Activated CD4-positive, alpha-beta T cell treated with anti-CD3 and anti-CD28 coated beads, Interleukin-2, amount 10 ng/mL, durations not matched to agents 7 days and 5 days (primary cell): ENCODE data around the gene PRPF40B. TPM values are rescaled to one million over a fixed set of nuclear protein-coding genes. Genes with fewer than 3 reads are reported as not detected.

ENCODE experiments used
- CTCF ChIA-PET: fragments of 350-600 bp; sonication (Branson Sonifier 250); formaldehyde crosslinking; loops from one replicate; lab custom pipeline; 2021; ENCODE audit warnings: antibody characterized with exemption; lab: Charles Lee
- POLR2A ChIA-PET: fragments of 350-600 bp; sonication (Branson Sonifier 250); formaldehyde crosslinking; loops from one replicate; lab custom pipeline; 2021; ENCODE audit warnings: antibody characterized with exemption; lab: Charles Lee
- DNase-seq: peaks from one replicate; pipeline ENCODE4 v3.0.0-alpha.2; 2020
- H3K27ac Mint-ChIP-seq: one replicate; pipeline ENCODE4 v1.8.0; 2021; ENCODE audit warnings: mild to moderate bottlenecking, moderate library complexity, mixed read lengths
- H3K27me3 Mint-ChIP-seq: one replicate; pipeline ENCODE4 v1.8.0; 2021; ENCODE audit warnings: mixed read lengths
- H3K36me3 Mint-ChIP-seq: one replicate; pipeline ENCODE4 v1.8.0; 2021; ENCODE audit warnings: low read depth, mixed read lengths
- H3K4me1 Mint-ChIP-seq: one replicate; pipeline ENCODE4 v1.8.0; 2021; ENCODE audit warnings: mixed read lengths
- H3K4me3 Mint-ChIP-seq: one replicate; pipeline ENCODE4 v1.8.0; 2021; ENCODE audit warnings: mild to moderate bottlenecking, moderate library complexity, mixed read lengths
- H3K9me3 Mint-ChIP-seq: one replicate; pipeline ENCODE4 v1.8.0; 2021; ENCODE audit warnings: mixed read lengths
- total RNA-seq, 2 experiments: library from RNA; stranded (reverse); gene quantifications; one replicate each; pipeline ENCODE4 v1.2.3, GENCODE V29; 2021

Gene PRPF40B
- total RNA-seq, 2 experiments from 2014 or later, result 11.6 to 11.7 TPM

DNA sequence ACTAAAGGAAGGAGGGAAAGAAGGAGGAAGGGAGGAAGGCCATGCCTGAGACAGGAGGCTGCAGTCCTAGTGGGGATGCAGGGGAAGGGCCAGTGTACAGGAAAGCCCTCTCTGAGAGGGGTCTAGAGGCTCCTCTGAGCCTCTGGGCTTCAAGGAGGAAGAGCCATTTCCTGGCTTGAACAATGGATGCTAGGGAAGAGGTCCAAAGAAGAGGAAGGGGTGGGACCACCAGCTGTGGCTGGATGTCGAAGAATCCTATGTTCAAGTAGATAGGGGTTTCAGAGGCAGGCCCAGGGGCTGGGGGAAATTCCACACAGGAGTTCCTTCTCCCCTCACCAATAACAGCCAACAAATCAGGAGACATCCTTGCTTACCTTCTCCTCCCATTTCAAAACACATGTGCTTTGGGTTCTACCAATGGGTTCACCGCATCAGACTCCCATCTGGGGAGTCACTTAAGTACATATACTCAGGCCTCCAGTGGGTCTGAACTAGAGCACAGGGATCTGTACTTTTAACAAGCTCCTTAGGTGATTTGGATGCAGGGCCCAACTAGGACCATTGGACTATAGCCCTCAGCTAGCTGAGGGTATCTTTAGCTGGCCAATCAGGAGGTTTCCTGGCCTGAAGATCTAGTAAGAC lies 32.4 kb downstream of the PRPF40B start:
- no peak for DNase-seq
- Mint-ChIP-seq H3K9me3 (no peaks in the 10 kb centered on the region), H3K36me3 (peaks cover 39% of the 10 kb centered on the region), H3K4me1 (peaks cover 25% of the 10 kb centered on the region), H3K27me3 (no peaks in the 10 kb centered on the region), H3K4me3 (no peak overlapping the region), H3K27ac (peak overlapping the region; percentile 75)
- POLR2A ChIA-PET, result interaction anchor here (0.7 kb wide), 1 partner anchor 15 kb away, joined by 3 read pairs; no protein-coding TSS in a partner anchor
- CTCF ChIA-PET, result interaction anchor here (0.6 to 2.1 kb wide), 10 partner anchors 10 to 85 kb away, joined by 3 to 7 read pairs (median 4); partner anchors contain the start of gene TMBIM6

DNA sequence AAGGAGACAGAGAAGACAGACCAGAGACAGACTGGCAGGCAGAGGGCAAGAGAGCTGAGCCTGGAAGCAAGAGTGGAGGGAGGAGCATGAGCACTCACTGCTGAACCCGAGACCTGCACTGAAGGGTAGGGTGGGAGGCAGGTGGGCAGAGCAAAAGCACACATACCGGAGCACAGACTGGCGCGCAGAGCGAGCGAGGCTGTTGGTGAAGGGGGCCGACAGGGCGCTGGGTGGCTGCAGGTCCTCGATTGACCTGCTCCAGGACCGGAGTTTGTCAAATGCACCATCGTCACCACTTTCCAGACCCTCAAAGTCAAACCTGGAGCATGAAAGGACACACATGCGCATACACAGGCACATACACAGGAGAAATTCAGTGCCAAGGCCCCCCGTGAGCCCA lies 34.9 kb downstream of the PRPF40B start:
- Mint-ChIP-seq H3K9me3 (no peaks in the 10 kb centered on the region), H3K36me3 (peaks cover 60% of the 10 kb centered on the region), H3K27me3 (no peaks in the 10 kb centered on the region), H3K4me1 (peaks cover 50% of the 10 kb centered on the region), H3K27ac (peak overlapping the region; percentile 84), H3K4me3 (no peak overlapping the region)
- CTCF ChIA-PET, result interaction anchor here (0.8 to 2.0 kb wide), 3 partner anchors 10 to 112 kb away, joined by 3 to 5 read pairs (median 4); no protein-coding TSS in a partner anchor
- DNase-seq, result no peak
- POLR2A ChIA-PET, result no interaction called here

DNA sequence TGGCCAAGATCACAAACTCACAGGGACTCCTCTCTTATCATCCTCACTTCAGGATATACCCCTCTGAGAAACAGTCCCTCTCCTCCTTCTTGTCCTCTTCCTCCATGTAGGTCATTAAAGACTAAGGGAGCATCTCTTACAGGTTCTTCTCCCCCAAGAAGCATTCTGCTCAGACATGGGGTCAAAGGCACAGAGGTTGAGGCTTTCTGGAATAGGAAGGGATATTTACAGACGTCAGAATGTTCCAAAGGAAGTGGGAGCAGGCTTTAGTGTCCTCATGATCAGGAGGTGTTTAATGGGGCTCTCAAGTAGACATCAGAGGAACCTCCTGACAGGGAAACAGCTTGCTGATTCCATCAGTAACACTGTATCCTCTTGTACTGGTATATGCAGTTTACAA lies 36.4 kb downstream of the PRPF40B start:
- H3K9me3 Mint-ChIP-seq, result no peaks in the 10 kb centered on the region
- no peak for DNase-seq
- H3K4me1 Mint-ChIP-seq, result peaks cover 64% of the 10 kb centered on the region
- POLR2A ChIA-PET, result no interaction called here
- CTCF ChIA-PET, result interaction anchor here (2.2 to 4.3 kb wide), 2 partner anchors 13 to 47 kb away, joined by 8 to 34 read pairs; partner anchors contain the start of gene FMNL3
- no peak overlapping the region for H3K27ac Mint-ChIP-seq
- no peaks in the 10 kb centered on the region for H3K27me3 Mint-ChIP-seq
- H3K4me3 Mint-ChIP-seq, result no peak overlapping the region
- H3K36me3 Mint-ChIP-seq, result peaks cover 60% of the 10 kb centered on the region

DNA sequence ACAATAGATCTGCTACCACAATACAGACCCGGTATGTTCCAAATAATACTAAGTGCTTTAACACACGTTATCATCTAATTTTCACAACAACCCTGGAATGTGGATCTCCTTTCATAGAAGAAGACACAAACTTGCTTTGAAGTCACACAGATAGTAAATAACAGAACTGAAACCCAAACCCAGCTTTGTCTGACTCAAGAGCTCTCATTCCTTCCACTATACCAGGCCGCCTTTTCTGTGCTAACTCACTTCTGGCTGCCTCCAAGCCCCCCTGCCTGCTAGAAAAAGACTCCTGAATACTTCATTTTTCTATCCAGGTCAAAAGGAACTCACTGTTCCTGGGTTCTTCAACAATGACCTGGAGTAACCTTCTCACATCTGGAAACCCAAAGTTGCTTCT lies 37.8 kb downstream of the PRPF40B start:
- Mint-ChIP-seq H3K4me3 (peak overlapping the region; percentile 1), H3K9me3 (no peaks in the 10 kb centered on the region)
- CTCF ChIA-PET, result interaction anchor here (0.5 to 4.3 kb wide), 7 partner anchors 11 to 116 kb away, joined by 3 to 34 read pairs (median 3); partner anchors contain the start of gene FMNL3

DNA sequence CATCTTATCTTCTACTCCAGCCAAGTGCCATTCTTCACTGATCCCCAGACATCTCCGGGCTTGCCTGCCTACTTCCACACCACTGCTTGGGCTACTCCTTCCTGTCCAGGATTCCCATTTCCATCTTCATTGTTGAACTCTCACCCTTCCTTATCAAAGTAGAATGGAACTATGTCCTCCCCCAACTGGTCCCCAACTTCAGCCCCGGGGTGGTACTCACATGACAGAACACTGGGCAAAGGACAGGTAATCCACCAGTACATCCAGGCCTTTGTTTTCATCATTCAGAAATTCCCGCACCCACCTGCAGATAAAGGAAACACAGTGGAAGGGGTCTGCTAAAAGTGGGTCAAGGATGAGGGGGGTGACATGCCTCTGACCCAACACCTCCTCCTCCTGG lies 38.4 kb downstream of the PRPF40B start:
- Mint-ChIP-seq H3K27ac (peak overlapping the region; percentile 96), H3K4me3 (no peak overlapping the region), H3K4me1 (peaks cover 62% of the 10 kb centered on the region), H3K9me3 (no peaks in the 10 kb centered on the region), H3K36me3 (peaks cover 67% of the 10 kb centered on the region), H3K27me3 (no peaks in the 10 kb centered on the region)
- no peak for DNase-seq
- ChIA-PET POLR2A (no interaction called here), CTCF (interaction anchor here (1.4 to 4.3 kb wide), 7 partner anchors 8 to 116 kb away, joined by 3 to 34 read pairs (median 7); partner anchors contain the start of gene FMNL3)

More for the DNA sequence above, 37.8 kb downstream of the PRPF40B start:
- Mint-ChIP-seq H3K4me1 (peaks cover 66% of the 10 kb centered on the region), H3K27ac (peak overlapping the region; percentile 37), H3K36me3 (peaks cover 71% of the 10 kb centered on the region), H3K27me3 (no peaks in the 10 kb centered on the region)
- no peak for DNase-seq
- POLR2A ChIA-PET, result no interaction called here

DNA sequence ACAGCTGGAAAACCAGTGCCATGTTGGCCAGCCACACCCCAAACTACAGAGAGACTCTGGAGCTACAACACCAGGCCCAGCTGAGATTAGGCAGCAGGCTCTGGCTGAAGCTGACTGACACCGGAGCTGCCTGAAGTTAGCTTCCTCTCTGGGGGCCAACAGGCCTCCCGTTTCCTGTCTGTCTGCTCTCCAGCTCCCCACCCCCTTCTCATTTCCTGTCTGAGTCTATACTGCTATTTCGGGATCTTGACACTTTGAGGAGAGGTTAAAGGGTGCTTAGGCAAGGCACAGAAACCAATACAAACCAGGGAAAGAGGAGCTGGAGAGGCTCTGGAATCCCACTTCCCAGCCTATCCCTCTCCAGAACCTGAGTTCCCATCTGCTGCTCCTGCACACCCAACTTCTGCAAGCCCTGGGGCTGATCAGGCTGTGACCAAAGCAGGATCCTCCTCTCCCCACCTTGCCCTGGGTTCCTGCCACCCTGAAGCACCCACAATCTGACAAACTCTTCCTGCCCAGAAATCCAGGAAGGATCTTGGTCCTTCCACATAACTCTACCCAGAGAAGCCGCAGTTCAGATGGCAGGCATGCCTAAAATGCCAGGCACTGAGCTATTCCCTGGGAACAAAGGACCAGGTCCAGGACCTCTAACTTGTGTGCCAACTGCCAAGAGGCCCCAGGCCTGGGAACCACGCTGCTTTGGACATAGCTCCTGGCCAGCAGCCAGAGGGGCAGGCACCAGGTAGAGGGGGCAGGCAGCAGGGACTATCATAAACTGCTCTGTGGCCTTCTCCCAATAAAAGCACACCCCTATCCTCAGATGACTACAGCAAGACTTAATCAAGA lies 39.9 kb downstream of the PRPF40B start:
- peaks cover 60% of the 10 kb centered on the region for H3K36me3 Mint-ChIP-seq
- POLR2A ChIA-PET, result no interaction called here
- CTCF ChIA-PET, result interaction anchor here (0.5 to 4.3 kb wide), 13 partner anchors 9 to 152 kb away, joined by 3 to 34 read pairs (median 5); partner anchors contain the start of genes FMNL3 and TMBIM6

DNA sequence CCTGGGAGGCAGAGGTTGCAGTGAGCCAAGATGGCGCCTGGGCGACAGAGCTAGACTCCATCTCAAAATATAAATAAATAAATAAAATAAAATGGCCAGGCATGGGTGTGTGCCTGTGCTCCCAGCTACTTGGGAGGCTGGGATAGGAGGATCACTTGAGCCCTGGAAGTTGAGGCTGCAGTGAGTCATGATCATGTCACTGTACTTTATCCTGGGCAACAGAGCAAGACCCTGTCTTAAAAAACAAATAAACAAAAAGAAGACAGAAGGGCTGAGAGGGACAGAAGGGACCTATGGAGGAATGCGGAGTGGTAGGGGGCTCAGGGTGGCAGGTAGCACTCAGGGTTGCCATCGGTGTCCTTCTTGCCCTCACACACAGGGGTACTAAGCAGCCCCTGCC lies 40.8 kb downstream of the PRPF40B start:
- Mint-ChIP-seq H3K27ac (peak overlapping the region; percentile 96), H3K4me3 (no peak overlapping the region)
- CTCF ChIA-PET, result interaction anchor here (0.9 to 3.4 kb wide), 9 partner anchors 11 to 77 kb away, joined by 3 to 10 read pairs (median 5); partner anchors contain the start of genes FMNL3 and TMBIM6

More for the DNA sequence above, 39.9 kb downstream of the PRPF40B start:
- Mint-ChIP-seq H3K4me1 (peaks cover 70% of the 10 kb centered on the region), H3K9me3 (no peaks in the 10 kb centered on the region), H3K27me3 (no peaks in the 10 kb centered on the region), H3K27ac (peak overlapping the region; percentile 96), H3K4me3 (peak overlapping the region; percentile 69)
- peak; percentile 85 for DNase-seq

DNA sequence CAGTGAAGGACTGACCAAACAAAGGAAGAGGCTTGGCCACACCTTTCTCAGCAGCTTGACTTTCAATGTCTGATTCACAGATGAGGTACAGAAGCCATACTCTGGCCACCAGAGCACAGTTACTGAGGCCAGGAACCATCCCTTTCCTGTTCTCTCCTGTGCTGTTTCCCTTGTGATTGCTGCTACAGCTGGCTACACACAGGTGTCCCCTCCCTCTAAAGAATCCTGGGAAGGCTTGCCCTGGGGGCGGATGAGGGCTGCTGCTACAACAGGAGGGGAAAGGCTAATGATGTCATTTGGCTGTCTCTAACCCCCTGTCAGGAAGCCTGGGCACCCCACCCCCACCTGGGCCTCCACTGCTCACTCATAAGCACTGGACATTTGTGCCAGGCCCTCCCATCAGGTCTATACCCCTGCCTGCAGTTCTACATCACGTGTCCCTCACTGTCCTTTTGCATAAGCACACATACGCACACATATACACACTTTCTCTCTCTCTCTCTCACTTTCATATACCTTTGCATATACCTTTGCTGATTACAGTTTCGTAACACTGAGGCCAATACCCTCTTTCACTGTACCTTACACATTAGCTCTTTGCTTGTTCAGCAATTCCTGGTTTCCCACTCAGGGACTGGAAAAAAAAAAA lies 41.4 kb downstream of the PRPF40B start:
- POLR2A ChIA-PET, result interaction anchor here (0.6 kb wide), 1 partner anchor 78 kb away, joined by 3 read pairs; no protein-coding TSS in a partner anchor

More for the DNA sequence above, 40.8 kb downstream of the PRPF40B start:
- POLR2A ChIA-PET, result no interaction called here
- peaks cover 60% of the 10 kb centered on the region for H3K36me3 Mint-ChIP-seq
- H3K4me1 Mint-ChIP-seq, result peaks cover 76% of the 10 kb centered on the region
- DNase-seq, result no peak
- no peaks in the 10 kb centered on the region for H3K27me3 Mint-ChIP-seq
- H3K9me3 Mint-ChIP-seq, result no peaks in the 10 kb centered on the region

DNA sequence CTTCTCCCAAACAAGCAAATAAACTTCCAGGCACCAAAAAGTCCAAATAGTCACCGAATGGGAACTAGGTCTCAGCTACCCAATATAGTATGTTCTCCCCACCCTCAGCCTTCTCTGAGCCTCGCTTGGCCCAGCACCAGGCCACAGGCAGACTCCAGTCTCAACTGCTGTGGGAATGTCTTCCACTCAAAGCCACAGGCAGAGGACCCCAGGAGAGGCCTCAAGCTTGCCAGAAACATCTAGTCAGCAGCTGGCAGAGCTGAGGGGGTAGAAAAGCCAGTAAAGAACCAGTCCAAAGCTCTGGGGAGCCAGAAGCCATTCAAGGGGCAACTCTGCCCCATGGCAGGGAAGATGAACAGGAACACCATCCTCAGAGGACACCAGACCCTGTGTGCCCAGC lies 42.0 kb downstream of the PRPF40B start:
- Mint-ChIP-seq H3K27ac (peak overlapping the region; percentile 85), H3K4me1 (peaks cover 86% of the 10 kb centered on the region), H3K4me3 (no peak overlapping the region), H3K9me3 (peaks cover 3% of the 10 kb centered on the region), H3K27me3 (no peaks in the 10 kb centered on the region), H3K36me3 (peaks cover 55% of the 10 kb centered on the region)
- ChIA-PET POLR2A (interaction anchor here (0.6 kb wide), 1 partner anchor 79 kb away, joined by 3 read pairs; no protein-coding TSS in a partner anchor), CTCF (interaction anchor here (1.1 to 3.1 kb wide), 5 partner anchors 10 to 43 kb away, joined by 3 to 7 read pairs (median 5); partner anchors contain the start of gene FMNL3)
- DNase-seq, result no peak

More for the DNA sequence above, 41.4 kb downstream of the PRPF40B start:
- peaks cover 80% of the 10 kb centered on the region for H3K4me1 Mint-ChIP-seq
- no peaks in the 10 kb centered on the region for H3K27me3 Mint-ChIP-seq
- H3K4me3 Mint-ChIP-seq, result no peak overlapping the region
- H3K9me3 Mint-ChIP-seq, result no peaks in the 10 kb centered on the region
- CTCF ChIA-PET, result interaction anchor here (0.9 to 3.1 kb wide), 7 partner anchors 11 to 77 kb away, joined by 3 to 7 read pairs (median 5); partner anchors contain the start of genes FMNL3 and TMBIM6
- H3K36me3 Mint-ChIP-seq, result peaks cover 58% of the 10 kb centered on the region
- H3K27ac Mint-ChIP-seq, result peak overlapping the region; percentile 85
- no peak for DNase-seq

DNA sequence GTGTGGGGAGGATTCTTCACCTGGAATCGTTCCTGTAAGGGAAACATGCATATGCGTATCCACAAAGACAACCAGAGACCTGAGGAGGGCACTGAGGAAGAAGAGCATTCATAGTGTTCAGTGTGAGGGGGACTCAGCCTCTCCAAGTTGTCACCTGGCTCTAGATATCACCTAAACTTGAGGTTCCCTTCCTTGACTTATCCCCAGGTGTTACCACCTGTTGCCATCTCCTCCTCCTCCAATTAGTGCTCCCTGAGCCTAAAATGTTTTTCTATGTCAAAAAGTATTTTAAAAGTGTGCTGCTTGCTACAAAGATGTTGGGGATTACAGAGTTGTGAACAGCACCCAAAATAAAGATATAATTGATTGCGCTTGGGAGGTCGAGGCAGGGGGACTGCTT lies 42.8 kb downstream of the PRPF40B start:
- POLR2A ChIA-PET, result no interaction called here
- no peak for DNase-seq
- Mint-ChIP-seq H3K36me3 (peaks cover 52% of the 10 kb centered on the region), H3K27ac (no peak overlapping the region), H3K9me3 (peaks cover 3% of the 10 kb centered on the region), H3K27me3 (no peaks in the 10 kb centered on the region), H3K4me3 (no peak overlapping the region), H3K4me1 (peaks cover 87% of the 10 kb centered on the region)
- CTCF ChIA-PET, result interaction anchor here (1.1 to 2.1 kb wide), 3 partner anchors 10 to 42 kb away, joined by 3 to 5 read pairs (median 4); no protein-coding TSS in a partner anchor

DNA sequence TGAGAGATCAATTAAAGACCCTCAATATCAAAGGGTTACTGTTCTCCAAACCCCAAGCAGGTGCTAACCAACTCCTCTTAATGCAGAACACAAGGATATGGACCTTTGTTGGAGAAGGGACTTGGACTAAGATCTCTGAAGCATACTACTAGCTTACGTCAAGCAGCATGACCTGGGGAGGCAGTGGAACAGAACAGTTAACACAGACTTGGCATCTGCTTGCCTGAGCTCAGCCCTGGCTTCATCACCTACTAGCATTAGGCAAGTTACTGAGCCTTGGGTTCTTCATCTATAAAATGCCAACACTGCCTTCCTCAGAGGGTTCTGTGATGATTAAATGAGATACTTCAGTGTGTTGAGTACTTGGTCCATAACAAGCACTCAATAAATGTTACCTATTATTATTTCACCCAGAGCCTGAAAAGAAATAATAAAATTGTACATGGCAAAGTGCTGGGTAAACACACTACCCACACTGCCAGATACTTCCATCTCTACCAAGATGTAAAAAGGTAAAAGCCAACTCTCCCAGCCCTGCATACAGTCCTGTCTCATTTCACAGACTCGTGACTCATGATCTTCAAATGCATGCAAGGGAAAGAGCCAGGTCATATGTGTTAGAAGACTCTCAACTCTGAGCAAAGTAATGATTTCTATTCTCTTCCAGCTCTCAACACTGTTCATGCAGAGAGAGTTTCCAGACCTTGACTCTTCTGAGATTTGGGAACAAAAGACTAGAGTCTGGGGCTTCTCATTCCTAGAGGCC lies 44.1 kb downstream of the PRPF40B start:
- Mint-ChIP-seq H3K27me3 (no peaks in the 10 kb centered on the region), H3K36me3 (peaks cover 38% of the 10 kb centered on the region), H3K4me1 (peaks cover 87% of the 10 kb centered on the region), H3K9me3 (peaks cover 3% of the 10 kb centered on the region), H3K27ac (peak overlapping the region; percentile 60), H3K4me3 (no peak overlapping the region)
- ChIA-PET CTCF (interaction anchor here (0.6 to 8.5 kb wide), 9 partner anchors 10 to 41 kb away, joined by 3 to 57 read pairs (median 4); partner anchors contain the start of gene FMNL3), POLR2A (no interaction called here)
- no peak for DNase-seq
